H9 (cell line): ENCODE results near the gene SCUBE1. TPM values are rescaled to one million over a fixed set of nuclear protein-coding genes. Genes with fewer than 3 reads are reported as not detected.

ENCODE experiments used
- DNase-seq: peaks from one replicate; pipeline ENCODE4 v3.0.0-alpha.2; 2017
- H2AFZ ChIP-seq: one replicate; pipeline ENCODE4 v1.6.1; 2013; ENCODE audit warnings: mild to moderate bottlenecking, low read length, control low read depth, moderate library complexity
- H2AK5ac ChIP-seq: 2 replicates; pipeline ENCODE4 v1.6.1; 2013; ENCODE audit warnings: low read length, control low read depth, mixed read lengths; ENCODE audit not compliant: insufficient read length
- H2BK120ac ChIP-seq: one replicate; pipeline ENCODE4 v1.6.1; 2013; ENCODE audit warnings: low read depth, mild to moderate bottlenecking, low read length, control low read depth, inconsistent platforms; ENCODE audit not compliant: poor library complexity, severe bottlenecking
- H2BK12ac ChIP-seq: 2 replicates; pipeline ENCODE4 v1.6.1; 2013; ENCODE audit warnings: low read length, control low read depth, mixed read lengths, low read depth; ENCODE audit not compliant: insufficient read length
- H2BK15ac ChIP-seq: 2 replicates; pipeline ENCODE4 v1.6.1; 2013; ENCODE audit warnings: low read depth, low read length, control low read depth
- H2BK20ac ChIP-seq: one replicate; pipeline ENCODE4 v1.6.1; 2013; ENCODE audit warnings: low read depth, mild to moderate bottlenecking, low read length, control low read depth, inconsistent platforms; ENCODE audit not compliant: poor library complexity, severe bottlenecking
- H2BK5ac ChIP-seq: 2 replicates; pipeline ENCODE4 v1.6.1; 2013; ENCODE audit warnings: low read length, control low read depth, mixed read lengths; ENCODE audit not compliant: insufficient read length
- H3K14ac ChIP-seq: 2 replicates; pipeline ENCODE4 v1.6.1; 2013; ENCODE audit warnings: low read length, control low read depth; ENCODE audit not compliant: insufficient read depth
- H3K18ac ChIP-seq: 2 replicates; pipeline ENCODE4 v1.6.1; 2013; ENCODE audit warnings: low read depth, mild to moderate bottlenecking, mixed read lengths, low read length, control low read depth; ENCODE audit not compliant: insufficient read length
- H3K23ac ChIP-seq: 2 replicates; pipeline ENCODE4 v1.6.1; 2013; ENCODE audit warnings: low read length, control low read depth, mixed read lengths, low read depth; ENCODE audit not compliant: insufficient read length
- H3K23me2 ChIP-seq: 2 replicates; pipeline ENCODE4 v1.6.1; 2013; ENCODE audit warnings: low read depth, mild to moderate bottlenecking, mixed read lengths, low read length, control low read depth; ENCODE audit not compliant: insufficient read length, poor library complexity, severe bottlenecking
- H3K27ac ChIP-seq: 2 replicates; pipeline ENCODE4 v1.5.1; 2013; ENCODE audit warnings: low read length, control low read depth, mixed read lengths, low read depth; ENCODE audit not compliant: insufficient read length
- H3K27me3 ChIP-seq: 2 replicates; pipeline ENCODE4 v1.6.1; 2013; ENCODE audit warnings: low read length, control low read depth, inconsistent platforms; ENCODE audit not compliant: insufficient read depth
- H3K4ac ChIP-seq: 2 replicates; pipeline ENCODE4 v1.6.1; 2013; ENCODE audit warnings: low read depth, mild to moderate bottlenecking, control low read depth, inconsistent platforms, low read length, moderate library complexity
- H3K4me1 ChIP-seq: 2 replicates; pipeline ENCODE4 v1.6.1; 2013; ENCODE audit warnings: low read length, control low read depth, inconsistent platforms; ENCODE audit not compliant: insufficient read depth
- H3K4me2 ChIP-seq: 2 replicates; pipeline ENCODE4 v1.6.1; 2013; ENCODE audit warnings: low read length, control low read depth, mixed read lengths; ENCODE audit not compliant: insufficient read length, insufficient read depth
- H3K56ac ChIP-seq: 2 replicates; pipeline ENCODE4 v1.6.1; 2013; ENCODE audit warnings: low read depth, mild to moderate bottlenecking, mixed read lengths, low read length, control low read depth; ENCODE audit not compliant: insufficient read length
- H3K79me1 ChIP-seq: 2 replicates; pipeline ENCODE4 v1.6.1; 2013; ENCODE audit warnings: low read depth, mild to moderate bottlenecking, moderate library complexity, low read length, control low read depth, inconsistent platforms; ENCODE audit not compliant: insufficient read depth, poor library complexity, severe bottlenecking
- H3K79me2 ChIP-seq: 2 replicates; pipeline ENCODE4 v1.6.1; 2013; ENCODE audit warnings: low read length, control low read depth, inconsistent platforms; ENCODE audit not compliant: insufficient read depth
- H3K9ac ChIP-seq: 2 replicates; pipeline ENCODE4 v1.6.1; 2013; ENCODE audit warnings: low read length, control low read depth, mixed read lengths; ENCODE audit not compliant: insufficient read length; ENCODE audit errors: extremely low read depth
- H3K9me3 ChIP-seq: one replicate; pipeline ENCODE4 v1.6.1; 2013; ENCODE audit warnings: low read depth, low read length, inconsistent platforms; ENCODE audit not compliant: control insufficient read depth
- H3T11ph ChIP-seq: one replicate; pipeline ENCODE4 v1.6.1; 2013; ENCODE audit warnings: mild to moderate bottlenecking, low read length, control low read depth, inconsistent platforms
- H4K20me1 ChIP-seq: one replicate; pipeline ENCODE4 v1.6.1; 2013; ENCODE audit not compliant: control insufficient read depth, insufficient read length, insufficient read depth
- H4K5ac ChIP-seq: 2 replicates; pipeline ENCODE4 v1.6.1; 2013; ENCODE audit warnings: low read depth, mild to moderate bottlenecking, mixed read lengths, low read length, control low read depth; ENCODE audit not compliant: insufficient read length
- H4K8ac ChIP-seq: replicated peaks from 2 replicates; pipeline ENCODE4 v1.6.1; 2013; ENCODE audit warnings: low read length, control low read depth, mixed read lengths, low read depth; ENCODE audit not compliant: insufficient read length
- H4K91ac ChIP-seq: 2 replicates; pipeline ENCODE4 v1.6.1; 2013; ENCODE audit warnings: low read depth, mild to moderate bottlenecking, moderate library complexity, mixed read lengths, low read length, control low read depth; ENCODE audit not compliant: insufficient read length
- H3K27ac Mint-ChIP-seq, 3 experiments: 2 replicates in 2 of 3; 3 replicates in 1 of 3; pipeline ENCODE4 v1.8.0; 2020 to 2021; ENCODE audit warnings: mixed read lengths in 3 of 3, mild to moderate bottlenecking in 1 of 3, moderate library complexity in 1 of 3
- H3K27me3 Mint-ChIP-seq: 2 replicates; pipeline ENCODE4 v1.8.0; 2021; ENCODE audit warnings: low read depth, mild to moderate bottlenecking, moderate library complexity, mixed read lengths
- H3K36me3 Mint-ChIP-seq, 3 experiments: 2 replicates in 2 of 3; 3 replicates in 1 of 3; pipeline ENCODE4 v1.8.0; 2020 to 2021; ENCODE audit warnings: low read depth in 3 of 3, mixed read lengths in 3 of 3; ENCODE audit not compliant: insufficient read depth in 1 of 3
- H3K4me1 Mint-ChIP-seq, 2 experiments: 2 replicates each; pipeline ENCODE4 v1.8.0; 2020; ENCODE audit warnings: mixed read lengths in 2 of 2
- H3K4me3 Mint-ChIP-seq, 2 experiments: 2 replicates in 1 of 2; 3 replicates in 1 of 2; pipeline ENCODE4 v1.8.0; 2020 to 2021; ENCODE audit warnings: mild to moderate bottlenecking in 2 of 2, mixed read lengths in 2 of 2, moderate library complexity in 1 of 2
- H3K9me3 Mint-ChIP-seq, 2 experiments: 2 replicates in 1 of 2; 3 replicates in 1 of 2; pipeline ENCODE4 v1.8.0; 2020; ENCODE audit warnings: mild to moderate bottlenecking in 2 of 2, mixed read lengths in 2 of 2, moderate library complexity in 1 of 2
- CTCF ChIP-seq: fragments of 200-600 bp; sonication (generic); conservative IDR thresholded peaks from 3 replicates; pipeline ENCODE4 v1.8.0; 2021; ENCODE audit warnings: antibody characterized with exemption, mild to moderate bottlenecking
- WGBS: extraction: QIAGEN DNeasy Blood & Tissue Kit; methylation state at CpG from one replicate; pipeline ENCODE4 v1.1.7; 2013; ENCODE audit warnings: missing lambda C conversion rate, low lambda C conversion rate, mixed read lengths; ENCODE audit not compliant: insufficient read length; ENCODE audit errors: extremely low coverage; 5-methylcytosine and 5-hydroxymethylcytosine counted together
- total RNA-seq: library from RNA; stranded (reverse); gene quantifications from 2 replicates; pipeline ENCODE4 v1.2.1, GENCODE V29; 2021

Gene SCUBE1
- total RNA-seq, 1 experiment from 2014 or later, result 1.2 TPM

- Histone ChIP-seq H3K79me2 (no peaks in the 10 kb centered on the region), H3K4ac (no peak overlapping the region), H3K27me3 (peaks cover 17% of the 10 kb centered on the region; the same call in 1 of the 2 replicates), H4K8ac (no peak overlapping the region), H3K18ac (no peak overlapping the region), H2AK5ac (no peak overlapping the region), H3K23me2 (no peaks in the 10 kb centered on the region), H3K14ac (no peak overlapping the region), H3K79me1 (no peaks in the 10 kb centered on the region), H4K5ac (no peak overlapping the region), H2BK15ac (no peak overlapping the region), H4K91ac (no peak overlapping the region), H2BK12ac (no peak overlapping the region), H2BK20ac (no peak overlapping the region), H3K9ac (no peak overlapping the region), H2AFZ (no peak overlapping the region), H3K23ac (no peak overlapping the region), H3T11ph (no peak overlapping the region), H3K9me3 (no peaks in the 10 kb centered on the region), H3K4me1 (no peaks in the 10 kb centered on the region), H2BK120ac (no peak overlapping the region), H3K56ac (no peak overlapping the region), H2BK5ac (no peak overlapping the region), H3K4me2 (peak overlapping the region; percentile 41), H4K20me1 (peaks cover 3% of the 10 kb centered on the region), H3K27ac (no peak overlapping the region)
- Mint-ChIP-seq H3K4me3 (peak overlapping the region; percentile 34 to 78), H3K27ac (no peak overlapping the region), H3K4me1 (peaks cover 23 to 46% of the 10 kb centered on the region in 2 experiments), H3K36me3 (peaks cover 0 to 2% (median 0%) of the 10 kb centered on the region in 3 experiments; a peak in 1 of 7 replicates), H3K27me3 (peaks cover 56% of the 10 kb centered on the region), H3K9me3 (peaks cover 2 to 8% of the 10 kb centered on the region in 2 experiments; a peak in 4 of 5 replicates)
- no CpG with 5 or more reads among the region's 65 CpGs for WGBS
- no peak for TF ChIP-seq CTCF
- peak; percentile 59 for DNase-seq
Measured at GRCh38 chr22:43343670-43344519, 723 bp upstream of the SCUBE1 start.
